Trophoblast cell (in vitro differentiated cells and primary cell): ENCODE data around the gene ADD2.

Experiments
- DNase-seq, 2 donors: peaks; one replicate each; pipeline ENCODE4 v3.0.0-alpha.2; 2016
- H2AFZ ChIP-seq: 2 replicates; pipeline ENCODE4 v1.6.1; 2013; ENCODE audit warnings: low read length, moderate library complexity, mild to moderate bottlenecking; ENCODE audit not compliant: insufficient read depth, poor library complexity
- H2AK5ac ChIP-seq: 2 replicates; pipeline ENCODE4 v1.6.1; 2013; ENCODE audit warnings: mild to moderate bottlenecking, low read length
- H2BK120ac ChIP-seq: 2 replicates; pipeline ENCODE4 v1.6.1; 2013; ENCODE audit warnings: low read length, mild to moderate bottlenecking, moderate library complexity; ENCODE audit not compliant: insufficient read depth, poor library complexity
- H2BK12ac ChIP-seq: 2 replicates; pipeline ENCODE4 v1.6.1; 2013; ENCODE audit warnings: mild to moderate bottlenecking, low read length, moderate library complexity
- H2BK5ac ChIP-seq: 2 replicates; pipeline ENCODE4 v1.6.1; 2013; ENCODE audit warnings: low read length, low read depth, moderate library complexity, mild to moderate bottlenecking; ENCODE audit not compliant: poor library complexity
- H3K14ac ChIP-seq: 2 replicates; pipeline ENCODE4 v1.6.1; 2013; ENCODE audit warnings: mild to moderate bottlenecking, low read length
- H3K18ac ChIP-seq: 2 replicates; pipeline ENCODE4 v1.6.1; 2013; ENCODE audit warnings: mild to moderate bottlenecking, low read length
- H3K23ac ChIP-seq: 2 replicates; pipeline ENCODE4 v1.6.1; 2013; ENCODE audit warnings: low read length
- H3K27ac ChIP-seq: 2 replicates; pipeline ENCODE4 v1.5.1; 2013; ENCODE audit warnings: low read depth, mild to moderate bottlenecking, inconsistent platforms, low read length, moderate library complexity
- H3K27me3 ChIP-seq: 2 replicates; pipeline ENCODE4 v1.6.1; 2013; ENCODE audit warnings: inconsistent platforms, mild to moderate bottlenecking, low read length, moderate library complexity; ENCODE audit not compliant: insufficient read depth
- H3K36me3 ChIP-seq, 2 experiments: 1 replicate in 1 of 2; 2 replicates in 1 of 2; pipeline ENCODE4 v1.6.1; 2013; ENCODE audit warnings: low read length in 2 of 2, mild to moderate bottlenecking in 2 of 2, moderate library complexity in 1 of 2; ENCODE audit not compliant: insufficient read depth in 2 of 2, control insufficient read depth in 1 of 2
- H3K4ac ChIP-seq: 2 replicates; pipeline ENCODE4 v1.6.1; 2013; ENCODE audit warnings: low read depth, mild to moderate bottlenecking, low read length, moderate library complexity
- H3K4me1 ChIP-seq, 2 experiments: 1 replicate in 1 of 2; 2 replicates in 1 of 2; pipeline ENCODE4 v1.6.1; 2013; ENCODE audit warnings: low read length in 2 of 2, mild to moderate bottlenecking in 2 of 2, moderate library complexity in 1 of 2; ENCODE audit not compliant: insufficient read depth in 2 of 2, control insufficient read depth in 1 of 2
- H3K4me2 ChIP-seq: 2 replicates; pipeline ENCODE4 v1.6.1; 2013; ENCODE audit warnings: inconsistent platforms, mild to moderate bottlenecking, low read length, moderate library complexity
- H3K4me3 ChIP-seq: 2 replicates; pipeline ENCODE4 v1.5.1; 2013; ENCODE audit warnings: mild to moderate bottlenecking, low read depth, low read length, inconsistent platforms
- H3K79me1 ChIP-seq: one replicate; pipeline ENCODE4 v1.6.1; 2013; ENCODE audit warnings: low read length
- H3K79me2 ChIP-seq: 2 replicates; pipeline ENCODE4 v1.6.1; 2013; ENCODE audit warnings: low read length, mild to moderate bottlenecking; ENCODE audit not compliant: control insufficient read depth, insufficient read depth, poor library complexity
- H3K9ac ChIP-seq: 2 replicates; pipeline ENCODE4 v1.6.1; 2013; ENCODE audit warnings: mild to moderate bottlenecking, low read length
- H3K9me3 ChIP-seq: 2 replicates; pipeline ENCODE4 v1.6.1; 2013; ENCODE audit warnings: low read depth, mild to moderate bottlenecking, control low read depth, inconsistent platforms, low read length; ENCODE audit not compliant: insufficient read depth
- H4K12ac ChIP-seq: 2 replicates; pipeline ENCODE4 v1.6.1; 2013; ENCODE audit warnings: low read depth, mild to moderate bottlenecking, low read length, moderate library complexity
- H4K8ac ChIP-seq: 2 replicates; pipeline ENCODE4 v1.6.1; 2013; ENCODE audit warnings: low read depth, mild to moderate bottlenecking, low read length, moderate library complexity
- H4K91ac ChIP-seq: one replicate; pipeline ENCODE4 v1.6.1; 2013; ENCODE audit warnings: low read depth, mild to moderate bottlenecking, low read length, moderate library complexity
- WGBS: extraction: QIAGEN DNeasy Blood & Tissue Kit; methylation state at CpG from one replicate; pipeline ENCODE4 v1.1.7; 2013; ENCODE audit warnings: missing lambda C conversion rate; ENCODE audit not compliant: insufficient read length, insufficient coverage; ENCODE audit errors: extremely low coverage; 5-methylcytosine and 5-hydroxymethylcytosine counted together

The ADD2 gene

DNA sequence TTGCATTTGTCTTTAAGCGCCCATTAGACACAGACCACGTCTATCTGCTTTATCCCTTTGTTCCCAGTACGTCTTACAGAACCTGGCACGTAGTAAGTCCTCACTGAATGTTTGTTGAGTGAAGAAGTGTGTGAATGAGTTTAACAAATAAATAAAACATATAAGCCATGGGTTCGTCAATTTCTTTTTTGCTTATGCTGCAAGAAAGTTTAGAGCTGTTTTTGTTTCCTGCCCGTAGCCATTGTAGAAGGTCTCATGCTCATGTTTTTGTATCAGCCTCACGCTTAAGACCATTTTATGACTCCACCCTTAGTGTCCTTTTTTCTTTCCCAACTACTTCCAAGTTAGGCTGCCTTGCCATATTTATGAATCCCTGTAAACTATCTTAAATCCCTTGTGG is 2.5 kb downstream of the ADD2 start:
- no peak overlapping the region for H3K4me2 ChIP-seq
- DNase-seq: no peak
- no peak overlapping the region for H3K14ac ChIP-seq
- H3K4me1 ChIP-seq: peaks cover 8 to 11% of the 10 kb centered on the region in 2 experiments
- H2BK120ac ChIP-seq: no peak overlapping the region
- H3K27me3 ChIP-seq: peaks cover 19% of the 10 kb centered on the region
- H3K18ac ChIP-seq: no peak overlapping the region
- H2AFZ ChIP-seq: no peak overlapping the region
- H4K12ac ChIP-seq: no peak overlapping the region
- no peak overlapping the region for H3K4ac ChIP-seq
- H3K27ac ChIP-seq: no peak overlapping the region
- no peak overlapping the region for H4K8ac ChIP-seq
- no peak overlapping the region for H2AK5ac ChIP-seq
- H2BK5ac ChIP-seq: no peak overlapping the region
- whole genome bisulfite sequencing: no CpG with 5 or more reads among the region's 7 CpGs
- H4K91ac ChIP-seq: no peak overlapping the region
- no peak overlapping the region for H3K23ac ChIP-seq
- no peaks in the 10 kb centered on the region for H3K9me3 ChIP-seq
- no peaks in the 10 kb centered on the region for H3K79me2 ChIP-seq
- no peaks in the 10 kb centered on the region for H3K79me1 ChIP-seq
- no peak overlapping the region for H3K9ac ChIP-seq
- H3K36me3 ChIP-seq: no peaks in the 10 kb centered on the region
- no peak overlapping the region for H2BK12ac ChIP-seq
- no peak overlapping the region for H3K4me3 ChIP-seq

- Histone ChIP-seq H3K4ac (no peak overlapping the region), H3K27ac (no peak overlapping the region), H2BK5ac (no peak overlapping the region), H4K91ac (no peak overlapping the region), H3K79me2 (no peaks in the 10 kb centered on the region), H3K9ac (no peak overlapping the region), H3K14ac (no peak overlapping the region), H2BK12ac (no peak overlapping the region), H4K8ac (no peak overlapping the region), H3K27me3 (no peaks in the 10 kb centered on the region), H3K9me3 (no peaks in the 10 kb centered on the region), H3K36me3 (no peaks in the 10 kb centered on the region), H2AK5ac (no peak overlapping the region), H3K23ac (no peak overlapping the region), H2AFZ (no peak overlapping the region), H2BK120ac (no peak overlapping the region), H3K4me1 (no peaks in the 10 kb centered on the region), H3K18ac (no peak overlapping the region), H3K4me2 (no peak overlapping the region), H4K12ac (no peak overlapping the region), H3K4me3 (no peak overlapping the region), H3K79me1 (no peaks in the 10 kb centered on the region)
- no peak for DNase-seq
- WGBS: no CpG with 5 or more reads among the region's 1 CpG
Observed at GRCh38 chr2:70759446-70759845, 8.6 kb downstream of the ADD2 start.

GRCh38 chr2:70757966-70758365 is 10.0 kb downstream of the ADD2 start:
- H3K14ac ChIP-seq: no peak overlapping the region
- no peak overlapping the region for H3K9ac ChIP-seq
- no peak overlapping the region for H4K91ac ChIP-seq
- DNase-seq: no peak
- H3K4me3 ChIP-seq: no peak overlapping the region
- no peaks in the 10 kb centered on the region for H3K79me2 ChIP-seq
- H2AFZ ChIP-seq: no peak overlapping the region
- no peak overlapping the region for H4K8ac ChIP-seq
- no peaks in the 10 kb centered on the region for H3K27me3 ChIP-seq
- H2BK120ac ChIP-seq: no peak overlapping the region
- H2AK5ac ChIP-seq: no peak overlapping the region
- H3K4ac ChIP-seq: no peak overlapping the region
- H3K23ac ChIP-seq: no peak overlapping the region
- H3K4me1 ChIP-seq: no peaks in the 10 kb centered on the region
- no peaks in the 10 kb centered on the region for H3K9me3 ChIP-seq
- no peak overlapping the region for H3K27ac ChIP-seq
- H2BK12ac ChIP-seq: no peak overlapping the region
- WGBS: no CpG with 5 or more reads among the region's 7 CpGs
- H3K79me1 ChIP-seq: no peaks in the 10 kb centered on the region
- no peak overlapping the region for H3K18ac ChIP-seq
- H3K4me2 ChIP-seq: no peak overlapping the region
- no peaks in the 10 kb centered on the region for H3K36me3 ChIP-seq
- H4K12ac ChIP-seq: no peak overlapping the region
- no peak overlapping the region for H2BK5ac ChIP-seq

DNA sequence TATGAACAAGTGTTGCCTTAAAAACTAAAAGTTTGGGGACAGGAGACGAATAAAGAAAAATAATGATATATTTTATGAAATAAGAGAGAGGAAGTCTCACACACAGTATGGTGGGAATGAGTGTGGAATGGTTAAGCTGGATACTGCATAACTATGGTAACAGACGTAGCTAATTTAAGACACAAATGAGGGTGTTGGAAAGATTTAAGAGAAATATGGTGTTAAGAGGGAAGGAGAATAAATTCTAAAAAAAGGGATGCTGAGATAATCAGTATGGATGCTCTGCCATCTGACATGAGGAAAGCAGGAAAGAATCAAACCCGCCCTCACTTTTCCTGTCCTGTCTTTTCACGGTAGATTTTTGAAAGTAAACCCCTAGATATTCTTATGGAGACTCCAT is 10.6 kb downstream of the ADD2 start:
- no peak overlapping the region for H3K4ac ChIP-seq
- H4K12ac ChIP-seq: no peak overlapping the region
- no peak overlapping the region for H3K9ac ChIP-seq
- H3K27me3 ChIP-seq: no peaks in the 10 kb centered on the region
- no peak overlapping the region for H2AK5ac ChIP-seq
- H3K27ac ChIP-seq: no peak overlapping the region
- no peaks in the 10 kb centered on the region for H3K4me1 ChIP-seq
- DNase-seq: no peak
- no peaks in the 10 kb centered on the region for H3K79me2 ChIP-seq
- no peak overlapping the region for H2BK120ac ChIP-seq
- no peak overlapping the region for H3K14ac ChIP-seq
- H3K4me3 ChIP-seq: no peak overlapping the region
- no peaks in the 10 kb centered on the region for H3K79me1 ChIP-seq
- no peak overlapping the region for H4K8ac ChIP-seq
- H2AFZ ChIP-seq: no peak overlapping the region
- no peaks in the 10 kb centered on the region for H3K9me3 ChIP-seq
- no peak overlapping the region for H2BK12ac ChIP-seq
- no peaks in the 10 kb centered on the region for H3K36me3 ChIP-seq
- WGBS: 100% methylated on average over 1 of the region's 4 CpGs
- H2BK5ac ChIP-seq: no peak overlapping the region
- H4K91ac ChIP-seq: no peak overlapping the region
- no peak overlapping the region for H3K4me2 ChIP-seq
- no peak overlapping the region for H3K18ac ChIP-seq
- H3K23ac ChIP-seq: no peak overlapping the region
